ENCODE results near the gene RCL1. TPM values are rescaled to one million over a fixed set of nuclear protein-coding genes. Genes with fewer than 3 reads are reported as not detected.

Gene RCL1
- total RNA-seq, 1 experiment from 2014 or later, result 34.4 TPM

DNA sequence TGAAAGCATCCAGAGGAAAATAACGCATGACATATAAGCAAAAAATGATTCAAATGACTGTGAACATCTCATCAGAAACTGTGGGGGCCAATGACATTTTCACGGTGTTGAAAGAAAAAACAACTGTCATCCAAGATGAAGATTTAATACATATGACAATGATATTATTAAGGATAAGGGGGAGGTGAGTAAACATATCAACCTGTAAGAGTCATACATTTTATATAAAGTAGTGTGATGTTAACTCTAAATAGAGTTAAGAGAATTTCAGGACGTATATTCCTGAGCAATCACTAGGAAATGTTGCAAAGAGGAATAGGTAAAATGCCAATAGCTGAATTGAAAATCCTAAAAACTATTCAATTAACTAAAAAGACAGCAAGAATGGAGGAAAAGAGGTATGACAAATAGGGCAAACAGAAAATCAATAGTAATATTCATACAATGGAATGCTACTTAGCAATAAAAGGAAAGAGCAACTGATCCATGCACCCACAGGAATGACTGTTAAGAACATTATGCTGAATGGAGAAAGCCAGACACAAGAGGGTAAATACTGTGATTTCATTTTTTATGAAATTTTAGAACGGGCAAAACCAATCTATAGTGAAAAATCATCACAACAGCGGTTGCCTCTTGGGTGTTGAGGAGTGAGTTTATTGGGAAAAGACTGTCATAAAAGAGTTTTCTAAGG is 99.9 kb downstream of the RCL1 start:
- Histone ChIP-seq H3K23ac (ENCODE audit: insufficient read length, low read depth, low read length) (no peak overlapping the region), H2BK15ac (ENCODE audit: low read depth, low read length) (no peak overlapping the region), H3K27ac (ENCODE audit: insufficient read length, low read depth, low read length) (no peak overlapping the region), H4K20me1 (ENCODE audit: control insufficient read depth, insufficient read depth, insufficient read length) (no peaks in the 10 kb centered on the region), H2AK5ac (ENCODE audit: insufficient read length, low read length) (no peak overlapping the region), H3K18ac (ENCODE audit: insufficient read length, low read depth, low read length) (no peak overlapping the region), H2BK12ac (ENCODE audit: insufficient read length, low read depth, low read length) (no peak overlapping the region), H2BK120ac (ENCODE audit: low read depth, low read length, poor library complexity, severe bottlenecking) (no peak overlapping the region), H3K23me2 (ENCODE audit: insufficient read length, low read depth, low read length, poor library complexity, severe bottlenecking) (no peaks in the 10 kb centered on the region), H3T11ph (ENCODE audit: low read length) (no peak overlapping the region), H3K4me2 (ENCODE audit: insufficient read depth, insufficient read length, low read length) (no peak overlapping the region), H3K79me2 (ENCODE audit: insufficient read depth, low read length) (no peaks in the 10 kb centered on the region), H3K9ac (ENCODE audit: extremely low read depth, insufficient read length, low read length) (no peak overlapping the region), H3K79me1 (ENCODE audit: insufficient read depth, low read depth, low read length, poor library complexity, severe bottlenecking) (no peaks in the 10 kb centered on the region), H3K27me3 (ENCODE audit: insufficient read depth, low read length) (no peaks in the 10 kb centered on the region), H3K56ac (ENCODE audit: insufficient read length, low read depth, low read length) (no peak overlapping the region), H2BK5ac (ENCODE audit: insufficient read length, low read length) (no peak overlapping the region), H4K8ac (replicated peaks; ENCODE audit: insufficient read length, low read depth, low read length) (no peak overlapping the region), H3K4ac (ENCODE audit: low read depth, low read length) (no peak overlapping the region), H3K14ac (ENCODE audit: insufficient read depth, low read length) (no peak overlapping the region), H4K91ac (ENCODE audit: insufficient read length, low read depth, low read length) (no peak overlapping the region), H2AFZ (ENCODE audit: low read length) (no peak overlapping the region), H3K9me3 (ENCODE audit: control insufficient read depth, low read depth, low read length) (no peaks in the 10 kb centered on the region), H3K4me1 (ENCODE audit: insufficient read depth, low read length) (no peaks in the 10 kb centered on the region), H4K5ac (ENCODE audit: insufficient read length, low read depth, low read length) (no peak overlapping the region), H2BK20ac (ENCODE audit: low read depth, low read length, poor library complexity, severe bottlenecking) (no peak overlapping the region)
- no peaks in the 10 kb centered on the region; a peak in 1 of 7 replicates for H3K36me3 Mint-ChIP-seq (ENCODE audit: insufficient read depth in 1 of 3, low read depth in 3 of 3)
- no peak overlapping the region for H3K4me3 Mint-ChIP-seq
- WGBS (ENCODE audit: extremely low coverage, insufficient read length, low lambda C conversion rate), result no CpG with 5 or more reads among the region's 5 CpGs
- TF ChIP-seq, protein P1, sequence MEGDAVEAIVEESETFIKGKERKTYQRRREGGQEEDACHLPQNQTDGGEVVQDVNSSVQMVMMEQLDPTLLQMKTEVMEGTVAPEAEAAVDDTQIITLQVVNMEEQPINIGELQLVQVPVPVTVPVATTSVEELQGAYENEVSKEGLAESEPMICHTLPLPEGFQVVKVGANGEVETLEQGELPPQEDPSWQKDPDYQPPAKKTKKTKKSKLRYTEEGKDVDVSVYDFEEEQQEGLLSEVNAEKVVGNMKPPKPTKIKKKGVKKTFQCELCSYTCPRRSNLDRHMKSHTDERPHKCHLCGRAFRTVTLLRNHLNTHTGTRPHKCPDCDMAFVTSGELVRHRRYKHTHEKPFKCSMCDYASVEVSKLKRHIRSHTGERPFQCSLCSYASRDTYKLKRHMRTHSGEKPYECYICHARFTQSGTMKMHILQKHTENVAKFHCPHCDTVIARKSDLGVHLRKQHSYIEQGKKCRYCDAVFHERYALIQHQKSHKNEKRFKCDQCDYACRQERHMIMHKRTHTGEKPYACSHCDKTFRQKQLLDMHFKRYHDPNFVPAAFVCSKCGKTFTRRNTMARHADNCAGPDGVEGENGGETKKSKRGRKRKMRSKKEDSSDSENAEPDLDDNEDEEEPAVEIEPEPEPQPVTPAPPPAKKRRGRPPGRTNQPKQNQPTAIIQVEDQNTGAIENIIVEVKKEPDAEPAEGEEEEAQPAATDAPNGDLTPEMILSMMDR (conservative IDR thresholded peaks at IDR 0.05), result no peak
- H3K4me1 Mint-ChIP-seq, result peaks cover 13 to 17% of the 10 kb centered on the region in 2 experiments
- no peaks in the 10 kb centered on the region; the same call in 1 of the 2 replicates for H3K27me3 Mint-ChIP-seq (ENCODE audit: low read depth)
- DNase-seq, result no peak
- no peak overlapping the region for H3K27ac Mint-ChIP-seq
- H3K9me3 Mint-ChIP-seq, result no peaks in the 10 kb centered on the region
